B cell (primary cell): ENCODE measurements around the gene C1QTNF6. TPM values are rescaled to one million over a fixed set of nuclear protein-coding genes. Genes with fewer than 3 reads are reported as not detected.

Experiments used
- ATAC-seq: fragments of 200-7000 bp; cut with Tn5 transposase; one replicate; pipeline ENCODE4 v1.10.0; 2021; ENCODE audit warnings: low read depth, mild to moderate bottlenecking, moderate number of reproducible peaks, moderate library complexity
- CTCF ChIA-PET: fragments of 350-600 bp; sonication (Branson Sonifier 250); formaldehyde crosslinking; loops from one replicate; lab custom pipeline; 2021; ENCODE audit warnings: antibody characterized with exemption, inconsistent platforms; lab: Charles Lee
- POLR2A ChIA-PET: fragments of 350-600 bp; sonication (Branson Sonifier 250); formaldehyde crosslinking; loops from one replicate; lab custom pipeline; 2021; ENCODE audit warnings: antibody characterized with exemption; lab: Charles Lee
- DNase-seq: peaks from one replicate; pipeline ENCODE4 v3.0.0; 2013
- H2AFZ ChIP-seq: 2 replicates; pipeline ENCODE4 v1.6.1; 2012; ENCODE audit warnings: mild to moderate bottlenecking, low read depth, low read length; ENCODE audit not compliant: insufficient read depth, poor library complexity, severe bottlenecking
- H3K27ac ChIP-seq, 2 donors: 1 replicate in 1 of 2; 2 replicates in 1 of 2; pipeline ENCODE4 v1.5.1; 2012 to 2013; ENCODE audit warnings: low read length in 2 of 2, mild to moderate bottlenecking in 2 of 2, moderate library complexity in 1 of 2
- H3K27me3 ChIP-seq, 4 experiments: fragments of 200-600 bp in 1 of 4; sonication (generic) in 1 of 4; replicated peaks in 1 of 4; 1 replicate in 2 of 4; 2 replicates in 2 of 4; pipeline versions ENCODE4 v1.6.1 to v1.7.0; 2013 to 2016; ENCODE audit warnings: low read length in 3 of 4, mild to moderate bottlenecking in 2 of 4, mixed read lengths in 1 of 4, moderate library complexity in 1 of 4; ENCODE audit not compliant: insufficient read depth in 4 of 4, control insufficient read depth in 3 of 4; ENCODE audit errors: control extremely low read depth in 1 of 4
- H3K36me3 ChIP-seq, 2 experiments: replicated peaks in 1 of 2; 1 replicate in 1 of 2; 2 replicates in 1 of 2; pipeline versions ENCODE4 v1.6.1 to v1.7.1; 2013; ENCODE audit warnings: low read length in 1 of 2; ENCODE audit not compliant: insufficient read depth in 2 of 2, control insufficient read depth in 1 of 2; ENCODE audit errors: control extremely low read depth in 1 of 2, extremely low read depth in 1 of 2
- H3K4me1 ChIP-seq, 2 donors: fragments of 200-600 bp in 1 of 2; sonication (generic) in 1 of 2; 1 replicate in 1 of 2; 2 replicates in 1 of 2; pipeline versions ENCODE4 v1.5.1 to v1.6.1; 2013 to 2017; ENCODE audit warnings: low read length in 2 of 2; ENCODE audit not compliant: control insufficient read depth in 2 of 2, insufficient read depth in 2 of 2
- H3K4me2 ChIP-seq: replicated peaks from 2 replicates; pipeline ENCODE3; 2012; ENCODE audit warnings: mild to moderate bottlenecking, low read depth, low read length; ENCODE audit not compliant: poor library complexity, severe bottlenecking
- H3K4me3 ChIP-seq, 5 experiments: fragments of 200-600 bp in 1 of 5; sonication (generic) in 1 of 5; 1 replicate in 3 of 5; 2 replicates in 2 of 5; pipeline versions ENCODE4 v1.5.1 to v1.7.0; 2011 to 2016; ENCODE audit warnings: low read length in 4 of 5, mild to moderate bottlenecking in 4 of 5, low read depth in 2 of 5, control low read depth in 1 of 5, moderate library complexity in 1 of 5; ENCODE audit not compliant: insufficient read depth in 1 of 5; ENCODE audit errors: control extremely low read depth in 1 of 5, extremely low read depth in 1 of 5
- H3K79me2 ChIP-seq: fragments of 200-600 bp; sonication (generic); one replicate; pipeline ENCODE4 v1.6.0; 2016; ENCODE audit warnings: low read length; ENCODE audit not compliant: control insufficient read depth, insufficient read depth
- H3K9ac ChIP-seq: fragments of 200-600 bp; sonication (generic); 2 replicates; pipeline ENCODE4 v1.6.1; 2017; ENCODE audit warnings: mild to moderate bottlenecking, low read length, moderate library complexity
- H3K9me3 ChIP-seq, 3 donors: one replicate each; pipeline versions ENCODE4 v1.6.1 to v1.7.1; 2013; ENCODE audit warnings: low read length in 2 of 3; ENCODE audit not compliant: control insufficient read depth in 2 of 3, insufficient read depth in 1 of 3; ENCODE audit errors: control extremely low read depth in 1 of 3
- H4K20me1 ChIP-seq: 2 replicates; pipeline ENCODE4 v1.6.0; 2012; ENCODE audit warnings: mild to moderate bottlenecking, low read length; ENCODE audit not compliant: insufficient read depth, control insufficient read depth, poor library complexity, severe bottlenecking
- H3K27ac Mint-ChIP-seq: one replicate; pipeline ENCODE4 v1.8.0; 2021; ENCODE audit warnings: mixed read lengths
- H3K27me3 Mint-ChIP-seq: one replicate; pipeline ENCODE4 v1.8.0; 2021; ENCODE audit warnings: mixed read lengths
- H3K4me1 Mint-ChIP-seq: one replicate; pipeline ENCODE4 v1.8.0; 2021; ENCODE audit warnings: mixed read lengths
- H3K4me3 Mint-ChIP-seq: one replicate; pipeline ENCODE4 v1.8.0; 2021; ENCODE audit warnings: mixed read lengths
- H3K9me3 Mint-ChIP-seq: one replicate; pipeline ENCODE4 v1.8.0; 2022; ENCODE audit warnings: mixed read lengths; ENCODE audit not compliant: insufficient read depth
- CTCF ChIP-seq: fragments of 200-600 bp; IDR thresholded peaks from one replicate; pipeline ENCODE4 v1.8.0; 2022; ENCODE audit warnings: antibody characterized with exemption, mild to moderate bottlenecking
- EZH2 ChIP-seq: IDR thresholded peaks from 2 replicates; pipeline ENCODE4 v1.6.1; 2012; ENCODE audit warnings: borderline replicate concordance, low read depth, mild to moderate bottlenecking, moderate library complexity, low read length; ENCODE audit not compliant: insufficient read depth, poor library complexity, severe bottlenecking
- WGBS: methylation state at CpG from one replicate; pipeline ENCODE4 v1.1.5; 2013; ENCODE audit warnings: missing lambda C conversion rate; ENCODE audit not compliant: insufficient coverage; 5-methylcytosine and 5-hydroxymethylcytosine counted together
- intact Hi-C: fragments of 100-400 bp; cut with micrococcal nuclease; formaldehyde crosslinking; loops from one replicate; pipeline ENCODE4 v1.10.0; 2022
- polyA plus RNA-seq: library from polyadenylated mRNA; depleted of rRNA; stranded (reverse); fragments of >200 nt; gene quantifications from 2 replicates; pipeline ENCODE4 v1.2.3, GENCODE V29; 2012
- total RNA-seq, 2 donors: library from RNA; stranded (reverse); fragments of 120-200 nt in 1 of 2; gene quantifications; 1 replicate in 1 of 2; 2 replicates in 1 of 2; pipeline versions ENCODE4 v1.2.3 to v1.2.4, GENCODE V29; 2013 to 2022

C1QTNF6 gene
- total and polyA plus RNA-seq, 2 donors (not counting 1 experiment from before 2014, with no cell fraction given): 18.5 to 33.9 TPM

- H3K4me3 Mint-ChIP-seq: no peak overlapping the region
- H3K36me3 ChIP-seq: peaks cover 0 to 5% of the 10 kb centered on the region in 2 experiments
- WGBS: 96% methylated on average over 4 of the region's 4 CpGs
- CTCF ChIA-PET: interaction anchor here (7.3 kb wide), 1 partner anchor 65 kb away, joined by 119 read pairs; no protein-coding TSS in a partner anchor
- no peak overlapping the region for H2AFZ ChIP-seq
- H3K79me2 ChIP-seq: peaks cover 16% of the 10 kb centered on the region
- intact Hi-C loops: loop anchor here (5.0 kb wide), 1 partner anchor 219 kb away; no protein-coding TSS in a partner anchor
- H3K27me3 ChIP-seq: no peaks in the 10 kb centered on the region
- TF ChIP-seq CTCF (no peak), EZH2 (no peak)
- H3K9me3 ChIP-seq: no peaks in the 10 kb centered on the region
- DNase-seq: no peak
- ATAC-seq: no peak
- no peak overlapping the region for H3K4me3 ChIP-seq
- H3K4me1 ChIP-seq: peaks cover 21 to 26% of the 10 kb centered on the region in 2 donors
- H4K20me1 ChIP-seq: no peaks in the 10 kb centered on the region
- no peak overlapping the region for H3K9ac ChIP-seq
- H3K4me1 Mint-ChIP-seq: peaks cover 31% of the 10 kb centered on the region
- H3K27me3 Mint-ChIP-seq: no peaks in the 10 kb centered on the region
- H3K4me2 ChIP-seq: no peak overlapping the region
- H3K27ac ChIP-seq: no peak overlapping the region
- POLR2A ChIA-PET: no interaction called here
- no peak overlapping the region for H3K27ac Mint-ChIP-seq
- H3K9me3 Mint-ChIP-seq: no peaks in the 10 kb centered on the region
Observed at GRCh38 chr22:37195921-37196320, 7.9 kb upstream of the C1QTNF6 start.

- H3K27me3 Mint-ChIP-seq: no peaks in the 10 kb centered on the region
- Histone ChIP-seq H3K4me2 (no peak overlapping the region), H2AFZ (no peak overlapping the region), H3K9ac (no peak overlapping the region), H3K4me3 (no peak overlapping the region), H3K36me3 (peaks cover 0 to 5% of the 10 kb centered on the region in 2 experiments), H3K27ac (no peak overlapping the region), H3K9me3 (no peaks in the 10 kb centered on the region), H3K27me3 (no peaks in the 10 kb centered on the region), H4K20me1 (no peaks in the 10 kb centered on the region), H3K4me1 (peaks cover 10 to 14% of the 10 kb centered on the region in 2 donors), H3K79me2 (peaks cover 16% of the 10 kb centered on the region)
- DNase-seq (no peak), ATAC-seq (no peak)
- peaks cover 21% of the 10 kb centered on the region for H3K4me1 Mint-ChIP-seq
- ChIA-PET CTCF (interaction anchor here (0.9 kb wide), 1 partner anchor 65 kb away, joined by 3 read pairs; no protein-coding TSS in a partner anchor), POLR2A (no interaction called here)
- no peak overlapping the region for H3K27ac Mint-ChIP-seq
- intact Hi-C loops: loop anchor here (5.0 kb wide), 1 partner anchor 217 kb away; no protein-coding TSS in a partner anchor
- H3K4me3 Mint-ChIP-seq: no peak overlapping the region
- TF ChIP-seq CTCF (no peak), EZH2 (no peak)
- WGBS: 80% methylated on average over 1 of the region's 3 CpGs
- H3K9me3 Mint-ChIP-seq: no peaks in the 10 kb centered on the region
Observed at GRCh38 chr22:37194750-37195149, 6.7 kb upstream of the C1QTNF6 start.
